IMR-90 (cell line): ENCODE measurements around the gene GLS. TPM values are rescaled to one million over a fixed set of nuclear protein-coding genes. Genes with fewer than 3 reads are reported as not detected.

Source experiments
- ATAC-seq: fragments of 200-7000 bp; cut with Tn5 transposase; 2 replicates; pipeline ENCODE4 v1.9.1; 2020; ENCODE audit warnings: low read depth, mild to moderate bottlenecking, moderate library complexity
- BruUV-seq: library from RNA; stranded (reverse); fragments of 400-500 nt; replicated peaks from 2 replicates; lab custom pipeline; 2021; lab: Mats Ljungman, UMichigan
- CTCF ChIA-PET: fragments of 300-600 bp; formaldehyde crosslinking; extraction: SDS; loops from one replicate; lab custom pipeline; 2021; ENCODE audit warnings: antibody characterized with exemption; lab: Yijun Ruan, JAX
- POLR2A ChIA-PET: fragments of 300-600 bp; sonication (Branson Sonifier 250); formaldehyde crosslinking; loops from one replicate; lab custom pipeline; 2022; ENCODE audit warnings: antibody characterized with exemption; ENCODE audit not compliant: unreplicated experiment; lab: Charles Lee
- DNase-seq: peaks from one replicate; pipeline ENCODE4 v3.0.0; 2013
- H2AFZ ChIP-seq: replicated peaks from 2 replicates; pipeline ENCODE3; 2013; ENCODE audit warnings: low read length, mild to moderate bottlenecking; ENCODE audit not compliant: poor library complexity
- H2AK5ac ChIP-seq: 2 replicates; pipeline ENCODE4 v1.6.1; 2013; ENCODE audit warnings: low read depth, low read length, inconsistent platforms
- H2AK9ac ChIP-seq: replicated peaks from 2 replicates; pipeline ENCODE3; 2013; ENCODE audit warnings: mild to moderate bottlenecking, low read depth, low read length, moderate library complexity; ENCODE audit not compliant: poor library complexity
- H2BK120ac ChIP-seq: 2 replicates; pipeline ENCODE4 v1.6.1; 2013; ENCODE audit warnings: low read depth, low read length, inconsistent platforms
- H2BK15ac ChIP-seq: 3 replicates; pipeline ENCODE4 v1.6.1; 2013; ENCODE audit warnings: low read depth, low read length, inconsistent platforms
- H2BK20ac ChIP-seq: 2 replicates; pipeline ENCODE4 v1.6.1; 2013; ENCODE audit warnings: low read depth, mild to moderate bottlenecking, inconsistent platforms, low read length, moderate library complexity
- H2BK5ac ChIP-seq: 2 replicates; pipeline ENCODE4 v1.6.1; 2013; ENCODE audit warnings: mild to moderate bottlenecking, low read depth, low read length, inconsistent platforms; ENCODE audit not compliant: poor library complexity, severe bottlenecking
- H3K14ac ChIP-seq: replicated peaks from 2 replicates; pipeline ENCODE4 v1.6.1; 2013; ENCODE audit warnings: low read depth, low read length, inconsistent platforms
- H3K18ac ChIP-seq: 2 replicates; pipeline ENCODE4 v1.6.1; 2013; ENCODE audit warnings: low read depth, low read length, control low read depth
- H3K23ac ChIP-seq: 2 replicates; pipeline ENCODE4 v1.6.1; 2013; ENCODE audit warnings: low read depth, low read length, inconsistent platforms
- H3K27ac ChIP-seq: 2 replicates; pipeline ENCODE4 v1.5.1; 2013; ENCODE audit warnings: mild to moderate bottlenecking, control low read depth, low read length; ENCODE audit not compliant: insufficient read depth
- H3K27me3 ChIP-seq: 2 replicates; pipeline ENCODE4 v1.6.1; 2013; ENCODE audit warnings: low read length; ENCODE audit not compliant: control insufficient read depth, insufficient read depth
- H3K36me3 ChIP-seq: 2 replicates; pipeline ENCODE4 v1.6.1; 2013; ENCODE audit warnings: low read length, mixed read lengths; ENCODE audit not compliant: control insufficient read depth, insufficient read depth
- H3K4ac ChIP-seq: 2 replicates; pipeline ENCODE4 v1.6.1; 2013; ENCODE audit warnings: low read depth, low read length, inconsistent platforms
- H3K4me1 ChIP-seq: 2 replicates; pipeline ENCODE4 v1.6.1; 2013; ENCODE audit warnings: low read length, mixed read lengths; ENCODE audit not compliant: control insufficient read depth, insufficient read depth
- H3K4me2 ChIP-seq: 2 replicates; pipeline ENCODE4 v1.6.1; 2013; ENCODE audit warnings: low read depth, mild to moderate bottlenecking, control low read depth, low read length, moderate library complexity
- H3K4me3 ChIP-seq: 2 replicates; pipeline ENCODE4 v1.5.1; 2013; ENCODE audit warnings: low read depth, mild to moderate bottlenecking, control low read depth, low read length, moderate library complexity; ENCODE audit not compliant: insufficient read depth
- H3K56ac ChIP-seq: 2 replicates; pipeline ENCODE4 v1.6.1; 2013; ENCODE audit warnings: low read length, inconsistent platforms; ENCODE audit not compliant: insufficient read depth; ENCODE audit errors: extremely low read depth
- H3K79me1 ChIP-seq, 2 experiments: 2 replicates each; pipeline ENCODE4 v1.6.1; 2013; ENCODE audit warnings: low read length in 2 of 2, inconsistent platforms in 1 of 2, low read depth in 1 of 2
- H3K9ac ChIP-seq: 2 replicates; pipeline ENCODE4 v1.6.1; 2013; ENCODE audit warnings: low read depth, low read length, control low read depth
- H3K9me1 ChIP-seq: 2 replicates; pipeline ENCODE4 v1.6.1; 2013; ENCODE audit warnings: low read length, inconsistent platforms; ENCODE audit not compliant: insufficient read depth
- H3K9me3 ChIP-seq: 2 replicates; pipeline ENCODE4 v1.6.1; 2013; ENCODE audit warnings: low read length; ENCODE audit not compliant: control insufficient read depth, insufficient read depth
- H4K20me1 ChIP-seq: 2 replicates; pipeline ENCODE4 v1.6.1; 2013; ENCODE audit warnings: low read length, inconsistent platforms; ENCODE audit not compliant: insufficient read depth
- H4K5ac ChIP-seq: 2 replicates; pipeline ENCODE4 v1.6.1; 2013; ENCODE audit warnings: mild to moderate bottlenecking, low read depth, low read length, control low read depth
- H4K8ac ChIP-seq, 2 experiments: 2 replicates each; pipeline ENCODE4 v1.6.1; 2013; ENCODE audit warnings: low read depth in 2 of 2, low read length in 2 of 2, control low read depth in 1 of 2, inconsistent platforms in 1 of 2
- H4K91ac ChIP-seq: 2 replicates; pipeline ENCODE4 v1.6.1; 2013; ENCODE audit warnings: low read depth, low read length, inconsistent platforms; ENCODE audit not compliant: insufficient read depth
- FOS ChIP-seq: fragments of 150-350 bp; IDR thresholded peaks from 2 replicates; pipeline ENCODE4 v1.6.1; 2016; ENCODE audit warnings: low read depth, low read length
- MXI1 ChIP-seq: IDR thresholded peaks from 2 replicates; pipeline ENCODE4 v1.6.1; 2012; ENCODE audit warnings: low read depth, mild to moderate bottlenecking, low read length, moderate library complexity, borderline replicate concordance
- RAD21 ChIP-seq: IDR thresholded peaks from 2 replicates; pipeline ENCODE4 v1.6.1; 2012; ENCODE audit warnings: low read length, improper control_type of control experiment
- WGBS, 2 experiments: methylation state at CpG; one replicate each; pipeline versions ENCODE4 v1.1.5 to v1.1.7; 2013; ENCODE audit warnings: missing lambda C conversion rate in 2 of 2; ENCODE audit not compliant: insufficient read length in 1 of 2; ENCODE audit errors: extremely low coverage in 2 of 2; 5-methylcytosine and 5-hydroxymethylcytosine counted together
- dilution Hi-C: fragments of 300-500 bp; cut with HindIII; formaldehyde crosslinking; loops from one replicate; pipeline ENCODE4 v1.14.3; 2018; ENCODE audit warnings: low sequenced_read_pairs; ENCODE audit not compliant: unreplicated experiment
- in situ Hi-C: fragments of 300-500 bp; cut with MboI; formaldehyde crosslinking; loops from 3 replicates; pipeline ENCODE4 v1.14.3; 2019; ENCODE audit warnings: low sequenced_read_pairs, inconsistent platforms, mixed read lengths
- intact Hi-C: fragments of 100-400 bp; cut with micrococcal nuclease; formaldehyde crosslinking; loops from 2 replicates; pipeline ENCODE4 v1.10.0; 2022
- polyA plus RNA-seq, 3 experiments: library from polyadenylated mRNA; depleted of rRNA; stranded (reverse); fragments of >200 nt; gene quantifications; 2 replicates each; pipeline ENCODE4 v1.2.3, GENCODE V29; 2012; ENCODE audit warnings: low replicate concordance in 1 of 3
- total RNA-seq: library from RNA; depleted of rRNA; stranded (reverse); fragments of >200 nt; gene quantifications from 2 replicates; pipeline ENCODE4 v1.2.3, GENCODE V29; 2012

The GLS gene
- total and polyA plus RNA-seq, 2 of the 4 experiments (the other 2 are of a cell fraction): 87.5 to 130 TPM

GRCh38 chr2:190965580-190966222 lies 85.1 kb downstream of the GLS start:
- no TSS peak for BruUV-seq
- no peak overlapping the region for H4K8ac ChIP-seq
- no peak overlapping the region for H2BK15ac ChIP-seq
- TF ChIP-seq MXI1 (no peak), RAD21 (no peak), FOS (no peak)
- no peak overlapping the region for H2BK20ac ChIP-seq
- no peak for ATAC-seq
- H4K20me1 ChIP-seq: no peaks in the 10 kb centered on the region
- H3K27me3 ChIP-seq: no peaks in the 10 kb centered on the region
- no peak overlapping the region for H4K91ac ChIP-seq
- H3K9me3 ChIP-seq: no peaks in the 10 kb centered on the region
- no peak overlapping the region for H3K56ac ChIP-seq
- no peak overlapping the region for H3K14ac ChIP-seq
- H3K4me2 ChIP-seq: no peak overlapping the region
- H3K23ac ChIP-seq: no peak overlapping the region
- ChIA-PET CTCF (interaction anchor here (0.6 kb wide), 1 partner anchor 349 kb away, joined by 8 read pairs; no protein-coding TSS in a partner anchor), POLR2A (no interaction called here)
- no peak overlapping the region for H3K18ac ChIP-seq
- no peak overlapping the region for H2AK5ac ChIP-seq
- no peak overlapping the region for H3K4ac ChIP-seq
- no peak overlapping the region for H3K9ac ChIP-seq
- H3K79me1 ChIP-seq: 0 out of 4 replicates have a peak, but pooled peaks cover 0 to 3% of the 10 kb centered on the region in 2 experiments
- intact Hi-C loops: loop anchor here (5.0 kb wide), 1 partner anchor 37 kb away; no protein-coding TSS in a partner anchor
- no peaks in the 10 kb centered on the region for H3K4me1 ChIP-seq
- H2BK120ac ChIP-seq: no peak overlapping the region
- no peak for DNase-seq
- H3K36me3 ChIP-seq: peaks cover 24% of the 10 kb centered on the region
- H3K9me1 ChIP-seq: 0 out of 2 replicates have a peak, but pooled peaks cover 3% of the 10 kb centered on the region
- dilution Hi-C loops: no loop called here
- H3K27ac ChIP-seq: no peak overlapping the region
- no peak overlapping the region for H2AFZ ChIP-seq
- no peak overlapping the region for H2AK9ac ChIP-seq
- H4K5ac ChIP-seq: no peak overlapping the region
- no peak overlapping the region for H2BK5ac ChIP-seq
- in situ Hi-C loops: no loop called here
- H3K4me3 ChIP-seq: no peak overlapping the region
- no CpG with 5 or more reads among the region's 2 CpGs for WGBS, 2 experiments
